GM19438 (cell line): Measurements from ENCODE around the gene SERPINB1.

Source experiments
- ATAC-seq: cut with Tn5 transposase; IDR thresholded peaks from one replicate; pipeline ENCODE4 v1.9.1; 2021; ENCODE audit warnings: low read depth; ENCODE audit not compliant: unreplicated experiment

The SERPINB1 gene

DNA sequence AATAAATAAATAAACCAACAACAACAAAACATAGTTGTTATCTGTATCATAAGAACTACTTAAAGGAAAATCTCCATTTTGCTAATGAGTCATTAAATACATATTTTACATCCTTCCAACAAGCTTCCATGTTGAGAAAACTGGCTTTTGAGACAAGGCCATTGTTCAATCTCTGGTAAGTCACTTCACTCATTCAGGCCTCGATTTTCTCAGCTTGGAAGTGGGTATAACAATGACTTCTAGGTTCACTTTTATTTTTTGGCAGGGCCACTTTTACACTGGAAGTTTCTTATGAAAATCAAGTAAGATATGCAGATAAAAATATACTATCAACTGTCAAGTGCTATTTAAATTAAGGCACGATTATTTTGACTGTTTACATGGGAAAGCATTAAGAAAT, 46.5 kb downstream of the SERPINB1 start:
- no peak for ATAC-seq

DNA sequence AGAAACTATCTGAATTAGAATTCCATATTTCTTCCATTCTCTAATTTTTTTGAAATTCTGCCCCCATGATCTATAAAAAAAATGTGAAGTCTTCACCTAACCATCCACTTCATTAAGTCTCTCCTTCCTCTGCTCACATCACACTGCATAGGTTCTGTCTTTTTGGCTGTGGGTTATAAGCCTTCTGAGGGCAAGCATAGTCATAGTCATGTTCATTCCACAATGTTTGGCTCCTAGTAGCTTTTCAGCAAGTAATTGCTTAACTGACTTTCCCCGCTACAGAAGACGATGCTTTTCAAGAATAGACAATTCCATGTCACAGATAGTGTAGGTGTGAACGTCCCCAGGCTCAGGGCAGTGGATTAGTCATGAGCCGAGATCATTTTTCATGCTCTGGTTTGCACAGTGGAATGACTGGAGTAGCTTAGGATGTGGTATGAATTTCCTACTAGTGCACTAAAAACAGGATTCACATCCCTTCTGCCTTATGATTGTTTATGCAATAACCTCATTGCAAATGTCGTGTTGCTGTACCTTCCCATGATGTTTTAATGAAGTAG, 47.4 kb downstream of the SERPINB1 start:
- no peak for ATAC-seq

DNA sequence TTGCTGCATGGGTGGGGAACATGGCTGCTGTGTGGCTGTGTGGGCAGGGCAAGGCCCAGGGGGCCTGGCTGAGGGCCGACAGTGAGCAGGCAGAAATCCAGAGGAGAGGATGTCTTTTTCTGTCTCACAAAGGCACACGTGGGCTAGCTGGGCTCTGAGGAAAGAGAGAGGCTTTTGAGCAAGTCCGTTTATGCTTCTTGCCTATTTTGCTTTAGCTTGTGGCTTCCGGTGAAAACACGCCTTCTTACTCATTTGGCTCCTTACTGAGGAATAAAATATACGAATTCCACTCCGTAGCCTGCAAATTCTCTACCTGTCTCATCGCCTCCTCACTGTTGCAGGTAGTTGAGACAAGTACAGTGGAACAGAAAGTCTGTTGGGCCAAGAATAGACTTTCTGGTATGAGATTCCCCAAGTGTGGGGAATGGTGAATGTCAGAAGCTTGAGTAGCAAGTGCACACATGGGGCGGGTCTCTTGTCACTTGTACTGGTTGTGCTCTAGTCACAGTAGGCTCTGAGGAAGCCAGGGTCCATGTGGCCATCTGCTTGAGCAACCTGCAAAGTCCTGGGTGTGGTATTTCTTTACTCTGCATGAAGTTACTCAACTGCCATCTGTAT, 48.0 kb downstream of the SERPINB1 start:
- no peak for ATAC-seq

DNA sequence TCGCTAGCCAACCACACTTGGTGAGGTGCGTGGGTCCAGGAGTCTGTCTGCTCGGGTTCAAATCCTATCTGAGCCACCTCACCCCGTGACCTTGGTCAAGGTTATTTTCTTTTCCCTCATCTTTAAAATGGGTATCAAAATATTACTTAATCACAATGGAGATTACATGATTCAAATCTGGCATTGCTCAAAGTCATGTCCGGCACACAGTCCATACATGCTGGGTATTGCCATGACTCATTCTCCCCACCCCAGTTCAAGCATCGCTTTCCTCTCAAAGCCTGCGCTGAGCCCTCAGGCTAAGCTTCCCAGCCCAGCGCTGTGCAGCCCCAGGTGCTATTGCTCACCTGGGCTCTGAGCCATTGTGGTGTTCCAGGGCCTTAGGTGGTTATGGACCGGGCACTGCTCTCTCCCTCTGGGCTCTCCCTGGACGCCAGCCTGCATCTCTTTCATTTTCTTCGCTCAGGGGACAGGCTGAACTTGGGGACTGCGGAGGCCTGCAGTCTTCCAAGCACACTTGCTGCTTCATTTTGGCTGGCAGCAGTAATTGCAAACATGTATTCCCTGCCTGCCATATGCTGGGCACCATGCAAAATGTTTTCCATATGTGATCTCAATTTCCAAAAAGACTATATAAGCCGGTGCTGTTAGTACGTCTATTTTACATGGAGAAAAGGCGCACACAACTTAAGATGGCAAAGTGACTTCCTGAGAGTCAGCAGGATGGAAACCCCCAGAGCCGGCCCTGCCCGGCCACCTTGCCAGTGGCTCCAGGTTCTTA, 49.1 kb downstream of the SERPINB1 start:
- no peak for ATAC-seq

DNA sequence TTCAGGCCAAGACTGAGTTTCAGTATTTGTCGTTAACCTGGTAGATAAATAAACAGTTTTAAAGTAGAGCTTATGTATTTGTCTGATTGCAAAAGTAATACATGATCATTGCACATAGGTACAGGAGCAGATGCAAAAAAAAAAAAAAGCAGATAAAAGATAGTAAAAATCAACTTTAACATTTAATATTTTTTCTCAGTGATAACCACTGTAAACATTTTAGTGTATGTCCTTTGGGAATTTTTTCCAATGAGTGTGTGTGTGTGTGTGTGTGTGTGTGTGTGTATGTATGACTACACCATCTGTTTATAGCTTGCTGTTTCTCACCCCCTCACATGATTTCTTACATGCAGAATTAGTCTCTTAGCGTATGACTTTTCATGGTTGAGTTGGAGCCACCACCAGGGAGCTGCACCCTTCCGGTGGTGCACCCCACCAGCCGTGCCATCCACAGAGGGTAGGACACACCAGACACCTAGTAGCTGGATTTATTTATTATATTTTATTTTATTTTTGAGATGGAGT, 50.2 kb downstream of the SERPINB1 start:
- ATAC-seq, result no peak

DNA sequence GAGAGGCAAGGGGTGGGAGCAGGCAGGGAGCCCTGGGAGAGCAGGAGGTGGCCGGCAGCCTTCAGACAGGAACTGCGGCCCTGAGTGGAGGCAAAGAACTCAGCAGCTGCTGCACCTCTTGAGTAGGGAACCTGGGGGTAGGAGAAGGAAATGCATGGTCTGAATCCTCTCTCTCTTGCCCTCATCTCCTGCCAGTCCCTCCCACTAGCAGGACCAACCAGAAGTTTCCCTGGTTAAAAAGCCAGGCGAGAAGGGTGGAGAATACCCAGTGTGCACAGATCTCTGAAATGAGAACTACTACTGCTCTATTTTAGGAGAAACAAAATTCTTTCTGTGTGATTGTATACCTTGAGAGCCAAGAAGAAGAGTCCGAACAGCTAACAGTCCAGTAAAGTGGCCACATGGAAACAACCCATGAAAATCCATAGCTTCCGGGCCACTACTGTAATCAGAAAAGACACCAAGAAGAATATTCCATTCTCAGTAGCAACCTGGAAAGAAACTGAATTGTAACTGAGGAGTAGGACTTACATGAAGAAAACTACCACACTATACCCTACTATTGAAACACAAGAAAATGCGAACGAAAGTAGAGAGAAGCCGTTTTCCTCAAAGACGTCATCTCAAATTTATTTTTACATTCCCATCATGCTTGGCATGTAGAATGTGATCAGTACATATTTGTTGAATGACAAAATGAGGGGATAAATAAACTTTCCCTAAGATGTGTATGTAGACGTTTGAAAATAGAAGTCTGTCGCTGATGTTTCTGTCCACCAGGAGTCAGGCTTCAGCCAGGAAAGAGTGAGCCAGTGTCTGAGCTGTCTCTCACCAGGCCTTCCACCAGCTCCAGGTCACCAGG, 50.8 kb downstream of the SERPINB1 start:
- ATAC-seq, result no peak

DNA sequence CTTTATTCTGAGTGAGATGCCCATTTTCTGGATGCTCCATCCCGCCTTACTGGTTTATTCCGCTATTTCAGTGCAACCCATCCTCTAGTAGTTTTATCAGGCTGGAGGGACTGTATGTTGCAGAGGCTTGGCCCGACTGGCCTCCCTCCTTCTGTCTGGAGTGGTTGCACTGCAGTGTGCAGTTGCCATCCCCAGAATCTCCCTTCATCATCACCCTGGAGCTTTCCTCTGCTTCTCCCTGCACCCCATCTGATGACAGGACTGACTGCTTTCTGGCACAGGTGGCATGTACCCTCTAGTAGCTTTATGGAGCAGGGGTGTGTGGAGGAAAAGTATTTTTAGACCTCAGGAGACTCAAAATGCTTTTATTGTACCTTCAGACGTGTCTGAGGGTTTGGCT, 55.4 kb downstream of the SERPINB1 start:
- ATAC-seq, result no peak

DNA sequence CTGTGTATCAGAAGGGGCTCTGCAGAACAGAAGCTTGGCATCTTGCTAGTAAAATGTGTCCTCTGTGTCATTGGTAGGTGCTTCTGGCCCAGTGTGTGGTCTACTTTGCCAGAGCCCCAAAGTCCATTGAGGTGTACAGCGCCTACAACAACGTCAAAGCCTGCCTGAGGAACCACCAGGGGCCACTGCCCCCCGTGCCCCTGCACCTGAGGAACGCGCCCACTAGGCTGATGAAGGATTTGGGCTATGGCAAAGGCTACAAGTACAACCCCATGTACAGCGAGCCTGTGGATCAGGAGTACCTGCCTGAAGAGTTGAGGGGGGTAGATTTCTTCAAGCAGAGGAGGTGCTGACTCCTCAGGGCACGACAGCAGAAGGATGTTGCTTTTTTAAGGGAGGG, 56.7 kb downstream of the SERPINB1 start:
- no peak for ATAC-seq

DNA sequence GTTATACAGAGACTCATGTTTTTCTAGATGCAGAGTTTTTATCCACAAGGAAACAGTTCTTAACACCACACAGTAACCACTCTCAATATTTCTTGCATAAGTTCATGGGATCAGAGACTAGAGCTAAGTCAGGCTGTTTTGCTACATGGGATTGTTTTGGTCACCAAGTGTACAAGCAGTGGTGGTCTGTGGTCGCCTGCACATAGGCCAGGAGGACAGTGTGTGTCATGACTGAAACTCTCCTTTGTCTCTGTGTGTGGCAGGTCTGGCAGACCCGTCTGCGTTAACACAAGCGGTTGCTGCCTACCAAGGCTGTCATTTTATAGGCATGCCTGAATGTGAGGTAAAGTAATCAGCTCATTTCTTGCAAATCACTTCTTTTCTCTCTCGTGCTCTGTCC, 57.6 kb downstream of the SERPINB1 start:
- no peak for ATAC-seq

DNA sequence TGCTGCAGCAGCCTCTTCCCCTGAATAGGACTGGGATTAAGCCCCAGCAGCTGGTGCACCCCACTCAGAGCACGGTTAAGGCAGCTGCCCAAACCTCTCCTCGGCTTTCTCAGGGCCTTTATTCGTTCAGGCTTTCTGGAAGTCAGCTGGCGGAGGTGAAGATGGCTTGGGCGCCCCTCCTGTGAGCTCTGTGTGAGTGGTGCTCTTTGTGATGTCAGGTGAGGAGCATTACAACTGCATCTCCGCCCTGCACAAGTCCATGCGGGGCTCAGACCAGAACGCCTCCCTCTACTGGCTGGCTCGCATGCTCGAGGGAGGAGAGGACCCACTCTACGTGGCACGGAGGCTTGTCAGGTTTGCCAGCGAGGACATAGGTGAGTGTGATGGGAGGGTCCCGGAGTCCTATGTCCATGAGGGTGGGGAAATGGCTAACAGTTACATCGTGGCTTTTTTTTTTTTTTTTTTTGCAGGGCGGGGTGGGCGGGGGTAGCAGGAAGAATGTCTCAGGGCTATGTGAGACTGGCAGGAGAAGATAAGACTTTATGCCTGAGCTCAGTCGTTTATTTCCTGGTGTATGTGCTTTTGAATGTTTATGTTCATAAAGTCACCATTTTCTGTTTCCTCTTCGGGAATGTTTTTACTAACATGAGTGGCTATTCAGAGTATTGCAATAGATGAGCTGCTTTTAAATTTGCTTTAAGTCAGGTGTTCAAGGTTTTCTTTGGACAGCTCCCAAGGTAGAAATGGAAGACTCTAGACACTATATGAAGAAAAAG, 58.3 kb downstream of the SERPINB1 start:
- no peak for ATAC-seq

DNA sequence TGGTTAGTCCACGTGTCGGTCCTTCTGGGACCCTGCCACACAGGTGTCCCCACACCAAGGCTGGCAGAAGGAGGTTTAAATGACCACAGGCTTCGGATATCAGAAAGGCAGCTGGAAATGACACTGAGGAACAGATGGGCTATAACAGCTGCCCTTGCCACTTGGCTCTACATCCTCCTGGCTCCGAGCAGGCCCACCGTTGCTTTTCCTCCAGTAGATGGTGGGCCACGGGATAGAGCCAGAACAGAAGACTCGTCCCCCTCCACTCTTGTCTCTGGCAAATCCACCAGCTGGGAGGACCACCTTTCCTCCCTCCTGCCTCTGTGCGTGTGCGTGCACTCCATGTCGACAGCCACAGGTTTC, 58.9 kb downstream of the SERPINB1 start:
- no peak for ATAC-seq

DNA sequence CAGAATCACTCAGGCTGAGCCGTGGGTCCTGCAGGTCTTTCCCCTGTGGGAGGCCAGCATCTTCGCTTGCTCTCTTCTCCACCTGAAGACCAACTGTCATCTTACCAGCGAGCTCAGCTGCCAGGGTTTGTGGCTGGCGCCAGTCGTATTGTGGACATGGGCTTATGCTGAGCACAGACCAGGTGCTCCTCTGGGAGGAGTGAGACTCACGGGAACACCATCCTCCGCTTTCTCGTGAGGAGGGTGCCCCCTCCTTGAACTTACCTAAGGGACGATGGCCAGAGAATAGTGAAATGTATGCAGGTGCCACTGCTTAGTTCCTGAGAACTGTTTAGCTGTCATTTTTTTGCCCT, 59.3 kb downstream of the SERPINB1 start:
- no peak for ATAC-seq
